ENCODE measurements around the gene ATP5F1B. TPM values are rescaled to one million over a fixed set of nuclear protein-coding genes. Genes with fewer than 3 reads are reported as not detected.

The ATP5F1B gene
- total RNA-seq, 1 donor, result 449 TPM

DNA sequence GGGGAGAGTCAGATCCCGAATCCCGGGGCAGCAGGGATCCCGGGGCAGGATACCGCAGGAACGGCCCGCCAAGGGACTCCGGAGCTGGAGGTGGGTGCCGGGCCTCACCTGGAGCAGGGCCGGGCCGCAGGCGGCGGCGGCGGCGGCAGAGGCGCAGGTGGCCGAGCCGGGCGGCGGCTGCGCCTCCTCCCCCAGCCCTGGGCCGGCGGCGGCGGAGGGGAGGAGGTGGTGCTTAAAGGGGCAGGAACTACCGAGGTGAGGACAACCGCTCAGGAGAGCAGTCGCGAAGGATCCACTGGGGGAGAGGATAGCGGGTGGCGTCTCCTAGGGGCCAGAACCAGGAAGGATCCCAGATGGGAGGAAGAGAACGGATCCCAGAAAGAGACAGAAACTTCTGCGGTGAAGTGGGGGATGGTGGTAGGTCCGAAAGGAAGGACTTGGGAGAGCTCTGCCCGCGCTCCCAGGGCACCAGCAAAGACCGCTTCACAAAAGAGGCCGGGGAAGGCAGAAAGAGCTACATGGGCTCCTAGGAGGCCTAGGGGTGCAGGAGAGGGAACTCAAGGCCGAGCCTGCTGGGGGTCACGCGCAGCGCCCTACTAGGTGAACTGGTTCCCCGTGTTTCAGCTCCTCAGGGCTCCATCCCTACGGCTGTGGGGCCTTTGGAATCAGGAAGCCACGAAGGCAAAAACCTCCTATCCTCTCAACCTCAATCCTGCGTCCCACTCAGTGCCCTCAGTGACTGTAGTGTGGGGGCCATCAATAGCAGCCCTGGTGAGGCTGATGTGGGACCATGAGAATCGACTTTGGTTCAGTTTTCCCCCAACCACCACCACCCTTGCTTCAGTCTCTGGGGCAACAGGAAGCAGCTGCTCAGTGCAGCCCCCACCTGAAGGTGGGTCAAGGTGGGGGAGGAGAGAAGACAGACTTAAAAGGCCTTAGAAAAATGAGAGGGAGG lies 10.7 kb downstream of the ATP5F1B start:
- TF ChIP-seq, protein P1, sequence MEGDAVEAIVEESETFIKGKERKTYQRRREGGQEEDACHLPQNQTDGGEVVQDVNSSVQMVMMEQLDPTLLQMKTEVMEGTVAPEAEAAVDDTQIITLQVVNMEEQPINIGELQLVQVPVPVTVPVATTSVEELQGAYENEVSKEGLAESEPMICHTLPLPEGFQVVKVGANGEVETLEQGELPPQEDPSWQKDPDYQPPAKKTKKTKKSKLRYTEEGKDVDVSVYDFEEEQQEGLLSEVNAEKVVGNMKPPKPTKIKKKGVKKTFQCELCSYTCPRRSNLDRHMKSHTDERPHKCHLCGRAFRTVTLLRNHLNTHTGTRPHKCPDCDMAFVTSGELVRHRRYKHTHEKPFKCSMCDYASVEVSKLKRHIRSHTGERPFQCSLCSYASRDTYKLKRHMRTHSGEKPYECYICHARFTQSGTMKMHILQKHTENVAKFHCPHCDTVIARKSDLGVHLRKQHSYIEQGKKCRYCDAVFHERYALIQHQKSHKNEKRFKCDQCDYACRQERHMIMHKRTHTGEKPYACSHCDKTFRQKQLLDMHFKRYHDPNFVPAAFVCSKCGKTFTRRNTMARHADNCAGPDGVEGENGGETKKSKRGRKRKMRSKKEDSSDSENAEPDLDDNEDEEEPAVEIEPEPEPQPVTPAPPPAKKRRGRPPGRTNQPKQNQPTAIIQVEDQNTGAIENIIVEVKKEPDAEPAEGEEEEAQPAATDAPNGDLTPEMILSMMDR (IDR thresholded peaks at IDR 0.05; ENCODE audit: insufficient read depth, low read depth, low read length), result peak; percentile 68
- H3K4me3 ChIP-seq (ENCODE audit: low read depth, low read length), result peak overlapping the region; percentile 85
- DNase-seq (ENCODE audit: low read depth), result peak; percentile 91

DNA sequence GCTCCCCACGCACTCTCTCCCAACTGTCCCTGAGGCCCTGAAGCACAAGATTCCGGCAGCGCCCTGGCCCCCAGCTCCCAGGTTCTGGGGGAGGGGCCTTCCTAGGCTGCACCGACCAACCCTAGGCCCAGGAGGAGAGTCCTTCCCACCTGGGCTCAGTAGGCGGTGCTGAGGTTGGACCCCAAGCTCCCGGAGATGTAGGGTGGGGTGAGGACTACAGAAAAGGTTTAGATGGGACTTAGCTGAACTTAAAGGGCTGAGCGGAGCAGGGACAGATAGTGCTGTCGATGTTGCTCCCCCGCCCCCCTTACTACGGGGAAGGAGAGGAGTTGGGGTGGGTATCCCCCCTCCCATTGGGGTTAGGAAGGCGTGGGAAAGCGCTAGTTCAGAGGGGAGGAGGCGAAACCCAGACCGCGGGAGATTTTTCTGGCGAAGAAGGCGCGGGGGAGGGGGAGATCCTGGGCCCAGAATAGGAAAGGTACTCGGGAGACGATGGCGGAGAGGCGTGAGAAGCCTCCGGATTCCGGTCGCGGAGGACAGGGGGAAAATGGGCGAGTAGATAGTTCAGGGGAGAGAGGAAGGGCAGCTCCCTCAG lies 11.4 kb downstream of the ATP5F1B start:
- TF ChIP-seq, protein P1 (IDR thresholded peaks at IDR 0.05; ENCODE audit: insufficient read depth, low read depth, low read length), result no peak
- peak overlapping the region; percentile 85 for H3K4me3 ChIP-seq (ENCODE audit: low read depth, low read length)
- no peak for DNase-seq (ENCODE audit: low read depth)

DNA sequence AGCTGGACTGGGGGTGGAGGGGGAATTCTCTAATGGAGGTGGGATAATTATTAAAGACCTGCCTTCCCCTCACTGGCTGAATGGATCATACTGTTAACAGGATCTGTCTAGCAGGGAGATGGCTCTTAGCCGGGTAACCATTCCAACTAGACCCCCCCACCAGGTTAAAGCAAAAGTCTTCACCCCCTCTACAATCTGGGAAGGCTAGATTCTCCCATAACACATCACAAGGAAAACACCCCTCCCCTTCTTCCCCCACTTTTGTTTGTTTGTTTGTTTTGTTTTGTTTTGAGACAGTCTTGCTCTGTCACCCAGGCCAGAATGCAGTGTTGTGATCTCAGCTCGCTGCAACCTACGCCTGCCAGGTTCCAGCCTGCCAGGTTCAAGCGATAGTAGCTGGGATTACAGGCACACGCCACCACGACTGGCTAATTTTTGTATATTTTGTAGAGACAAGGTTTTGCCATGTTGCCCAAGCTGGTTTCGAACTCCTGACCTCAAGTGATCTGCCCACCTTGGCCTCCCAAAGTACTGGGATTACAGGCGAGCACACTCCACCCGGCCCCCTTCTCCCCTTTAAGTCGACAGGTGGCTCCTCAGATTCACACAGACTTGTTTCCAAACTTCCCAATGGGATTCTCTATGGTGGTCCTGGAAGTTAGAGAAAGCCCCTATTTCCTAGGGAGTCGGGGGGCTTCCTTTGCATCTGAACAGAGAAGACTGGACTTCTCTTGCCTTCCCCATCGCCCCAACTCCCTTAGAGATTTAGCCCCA lies 12.1 kb downstream of the ATP5F1B start:
- H3K4me3 ChIP-seq (ENCODE audit: low read depth, low read length), result peak overlapping the region; percentile 85
- TF ChIP-seq, protein P1 (IDR thresholded peaks at IDR 0.05; ENCODE audit: insufficient read depth, low read depth, low read length), result no peak
- no peak for DNase-seq (ENCODE audit: low read depth)

DNA sequence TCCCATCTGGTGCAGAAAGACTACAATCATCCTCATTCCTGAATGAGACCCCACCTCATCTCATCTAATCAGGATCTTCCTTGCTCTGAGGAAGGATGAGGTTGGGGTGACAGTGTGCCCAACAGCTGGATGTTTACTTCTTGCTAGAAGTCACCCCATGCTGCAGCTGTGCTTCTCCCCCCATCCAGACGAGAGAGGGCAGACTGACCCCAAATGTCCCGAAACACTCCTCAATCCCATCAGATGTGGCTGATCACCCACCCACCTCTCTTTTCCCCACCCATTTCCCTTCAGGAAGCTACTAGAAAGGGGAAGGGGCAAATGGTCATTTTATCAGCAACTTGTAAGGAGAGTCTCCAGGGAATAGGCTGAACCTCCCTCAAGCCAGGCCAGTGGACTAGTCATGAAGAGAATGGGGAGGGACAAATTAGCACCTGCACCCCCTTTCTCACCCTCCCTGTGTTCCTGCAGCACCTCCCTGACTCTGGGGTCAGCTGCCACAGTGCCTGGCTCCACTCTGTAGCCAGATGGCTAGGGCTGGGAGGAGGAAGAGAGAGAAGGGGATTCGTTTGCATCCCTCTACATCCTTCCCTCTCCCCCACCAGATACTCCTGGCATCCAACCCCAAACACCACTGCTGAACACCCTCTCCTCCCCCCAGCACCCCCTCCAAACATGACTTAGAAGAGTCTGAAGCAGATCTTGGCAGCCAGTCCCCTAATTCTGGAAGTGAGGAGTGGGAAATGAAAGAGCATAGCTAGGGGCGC lies 12.9 kb downstream of the ATP5F1B start:
- DNase-seq (ENCODE audit: low read depth), result no peak
- H3K4me3 ChIP-seq (ENCODE audit: low read depth, low read length), result peak overlapping the region; percentile 29
- TF ChIP-seq, protein P1 (IDR thresholded peaks at IDR 0.05; ENCODE audit: insufficient read depth, low read depth, low read length), result no peak

DNA sequence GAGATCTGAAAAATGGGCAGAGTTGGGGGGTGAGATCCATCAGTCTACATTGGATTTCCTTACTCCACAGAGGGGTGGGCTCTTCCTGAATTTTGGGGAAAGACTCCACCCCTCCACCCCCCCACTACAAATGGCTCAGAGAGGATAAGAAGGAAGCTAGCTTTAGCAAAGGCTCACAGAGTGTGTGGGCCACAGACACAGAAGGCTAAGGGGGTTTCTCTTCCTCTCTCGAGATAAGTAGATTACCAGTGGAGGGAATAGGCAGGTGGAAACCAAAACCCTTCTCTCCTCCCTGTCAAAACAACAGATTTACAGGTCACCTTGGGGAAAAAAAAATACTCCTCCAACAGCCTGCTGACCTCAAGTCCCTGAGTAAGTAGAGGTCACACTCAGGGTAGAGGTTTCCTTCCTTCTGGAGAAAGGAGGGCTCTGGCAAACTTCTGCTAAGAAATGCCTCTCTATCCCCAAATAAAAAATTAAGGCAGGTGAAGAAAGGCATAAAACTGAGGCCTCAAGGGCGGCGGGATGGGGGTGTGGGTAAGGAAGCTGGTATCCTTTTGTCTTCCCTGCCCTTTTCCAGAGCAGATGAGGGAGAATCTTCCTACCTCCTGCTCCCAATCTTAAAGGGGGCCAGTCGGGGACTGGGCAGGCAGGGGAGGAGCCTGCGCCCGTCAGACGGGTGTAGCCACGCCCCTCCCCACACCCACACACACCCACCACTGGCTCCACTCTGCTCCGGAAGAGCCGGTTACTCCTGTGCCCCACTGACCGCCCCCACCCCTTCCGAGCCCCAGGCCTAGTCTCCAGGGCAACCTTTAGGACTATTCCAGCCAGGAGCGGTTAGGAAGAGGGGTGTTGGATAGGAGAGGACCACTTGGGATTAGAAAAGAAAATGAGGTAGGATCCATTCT lies 13.7 kb downstream of the ATP5F1B start:
- peak; percentile 54 for DNase-seq (ENCODE audit: low read depth)
- H3K4me3 ChIP-seq (ENCODE audit: low read depth, low read length), result peak overlapping the region; percentile 29
- TF ChIP-seq, protein P1 (IDR thresholded peaks at IDR 0.05; ENCODE audit: insufficient read depth, low read depth, low read length), result no peak

Data from fibroblast of villous mesenchyme (primary cell).